SK-N-SH treated with all-trans-retinoic acid at 6 μM for 48 hours (cell line): Measurements from ENCODE around the gene ATG12.

Source experiments
- ESRRG ChIP-seq: fragments of 250-450 bp; sonication (Bioruptor Pico); IDR thresholded peaks from 2 replicates; pipeline ENCODE4 v1.6.1; 2021; ENCODE audit warnings: mild to moderate bottlenecking
- ISL1 ChIP-seq: fragments of 250-450 bp; sonication (Bioruptor Pico); IDR thresholded peaks from 2 replicates; pipeline ENCODE4 v2.1.2; 2022; ENCODE audit warnings: mild to moderate bottlenecking, moderate library complexity
- PPARA ChIP-seq: fragments of 250-450 bp; sonication (Bioruptor Pico); IDR thresholded peaks from 2 replicates; pipeline ENCODE4 v1.5.0; 2020; ENCODE audit warnings: mild to moderate bottlenecking, borderline replicate concordance
- RARB ChIP-seq: fragments of 250-450 bp; sonication (Bioruptor Pico); IDR thresholded peaks from 2 replicates; pipeline ENCODE4 v1.8.0; 2021; ENCODE audit warnings: mild to moderate bottlenecking, moderate library complexity
- SNAI2 ChIP-seq: fragments of 250-450 bp; sonication (Bioruptor Pico); IDR thresholded peaks from 2 replicates; pipeline ENCODE4 v1.5.0; 2020; ENCODE audit warnings: mild to moderate bottlenecking, moderate library complexity
- TOX ChIP-seq: fragments of 250-450 bp; sonication (Bioruptor Pico); IDR thresholded peaks from 2 replicates; pipeline ENCODE4 v1.8.0; 2021; ENCODE audit warnings: mild to moderate bottlenecking, moderate library complexity, borderline replicate concordance
- ZFP3 ChIP-seq: fragments of 250-450 bp; sonication (Bioruptor Pico); IDR thresholded peaks from 2 replicates; pipeline ENCODE4 v1.5.0; 2020; ENCODE audit warnings: mild to moderate bottlenecking, moderate library complexity
- ZFP30 ChIP-seq: fragments of 450-650 bp; formaldehyde crosslinking; IDR thresholded peaks from 2 replicates; pipeline ENCODE4 v1.5.0; 2022; ENCODE audit warnings: mild to moderate bottlenecking, moderate library complexity
- ZNF565 ChIP-seq: fragments of 450-650 bp; formaldehyde crosslinking; conservative IDR thresholded peaks from 2 replicates; pipeline ENCODE4 v1.5.0; 2020; ENCODE audit warnings: low read depth, mild to moderate bottlenecking, moderate library complexity
- ZNF8 ChIP-seq: fragments of 450-650 bp; formaldehyde crosslinking; IDR thresholded peaks from 2 replicates; pipeline ENCODE4 v1.5.0; 2020; ENCODE audit warnings: mild to moderate bottlenecking, moderate library complexity
- TF ChIP-seq, protein P1 (sequence below): fragments of 250-450 bp; sonication (Bioruptor Pico); IDR thresholded peaks from 2 replicates; pipeline ENCODE4 v1.5.1; 2020; ENCODE audit warnings: low read depth, mild to moderate bottlenecking, moderate library complexity
- TF ChIP-seq, protein P2 (sequence below): fragments of 250-450 bp; sonication (Bioruptor Pico); IDR thresholded peaks from 2 replicates; pipeline ENCODE4 v1.5.0; 2020; ENCODE audit warnings: mild to moderate bottlenecking, moderate library complexity
- TF ChIP-seq, protein P3 (sequence below): fragments of 250-450 bp; sonication (Bioruptor Pico); IDR thresholded peaks from 2 replicates; pipeline ENCODE4 v1.5.1; 2021; ENCODE audit warnings: mild to moderate bottlenecking, moderate library complexity
- TF ChIP-seq, protein P4 (sequence below): fragments of 250-450 bp; sonication (Bioruptor Pico); IDR thresholded peaks from 2 replicates; pipeline ENCODE4 v1.8.0; 2020; ENCODE audit warnings: mild to moderate bottlenecking, moderate library complexity, borderline replicate concordance

DNA sequence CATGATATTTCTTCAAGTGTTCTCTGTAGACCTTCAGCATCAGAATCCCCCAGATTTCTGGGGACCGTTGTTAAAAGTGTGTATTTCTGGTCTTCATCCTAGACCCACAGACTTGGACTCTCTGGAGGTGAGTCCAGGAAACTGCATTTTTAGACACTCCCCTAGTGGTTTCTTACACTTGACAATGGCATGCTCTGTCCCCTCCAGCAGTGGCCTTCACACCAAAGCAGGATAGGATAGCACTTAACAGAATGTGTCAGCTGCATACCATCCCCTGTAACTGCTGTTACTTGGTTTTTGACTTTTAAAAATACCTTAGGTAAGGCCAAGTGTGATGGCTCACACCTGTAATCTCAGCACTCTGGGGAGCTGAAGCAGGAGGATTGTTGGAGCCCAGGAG, 45.7 kb downstream of the ATG12 start:
- TF ChIP-seq ZFP3 (CRISPR knock-in tag) (no peak), TOX (CRISPR knock-in tag) (no peak), ZNF8 (CRISPR knock-in tag) (no peak), ESRRG (CRISPR knock-in tag) (no peak), ZFP30 (CRISPR knock-in tag) (no peak), SNAI2 (CRISPR knock-in tag) (no peak), ZNF565 (CRISPR knock-in tag) (no peak), RARB (CRISPR knock-in tag) (no peak), PPARA (no peak), ISL1 (no peak)
- TF ChIP-seq, protein P1, sequence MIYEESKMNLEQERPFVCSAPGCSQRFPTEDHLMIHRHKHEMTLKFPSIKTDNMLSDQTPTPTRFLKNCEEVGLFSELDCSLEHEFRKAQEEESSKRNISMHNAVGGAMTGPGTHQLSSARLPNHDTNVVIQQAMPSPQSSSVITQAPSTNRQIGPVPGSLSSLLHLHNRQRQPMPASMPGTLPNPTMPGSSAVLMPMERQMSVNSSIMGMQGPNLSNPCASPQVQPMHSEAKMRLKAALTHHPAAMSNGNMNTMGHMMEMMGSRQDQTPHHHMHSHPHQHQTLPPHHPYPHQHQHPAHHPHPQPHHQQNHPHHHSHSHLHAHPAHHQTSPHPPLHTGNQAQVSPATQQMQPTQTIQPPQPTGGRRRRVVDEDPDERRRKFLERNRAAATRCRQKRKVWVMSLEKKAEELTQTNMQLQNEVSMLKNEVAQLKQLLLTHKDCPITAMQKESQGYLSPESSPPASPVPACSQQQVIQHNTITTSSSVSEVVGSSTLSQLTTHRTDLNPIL (CRISPR knock-in tag), result no peak
- TF ChIP-seq, protein P2, sequence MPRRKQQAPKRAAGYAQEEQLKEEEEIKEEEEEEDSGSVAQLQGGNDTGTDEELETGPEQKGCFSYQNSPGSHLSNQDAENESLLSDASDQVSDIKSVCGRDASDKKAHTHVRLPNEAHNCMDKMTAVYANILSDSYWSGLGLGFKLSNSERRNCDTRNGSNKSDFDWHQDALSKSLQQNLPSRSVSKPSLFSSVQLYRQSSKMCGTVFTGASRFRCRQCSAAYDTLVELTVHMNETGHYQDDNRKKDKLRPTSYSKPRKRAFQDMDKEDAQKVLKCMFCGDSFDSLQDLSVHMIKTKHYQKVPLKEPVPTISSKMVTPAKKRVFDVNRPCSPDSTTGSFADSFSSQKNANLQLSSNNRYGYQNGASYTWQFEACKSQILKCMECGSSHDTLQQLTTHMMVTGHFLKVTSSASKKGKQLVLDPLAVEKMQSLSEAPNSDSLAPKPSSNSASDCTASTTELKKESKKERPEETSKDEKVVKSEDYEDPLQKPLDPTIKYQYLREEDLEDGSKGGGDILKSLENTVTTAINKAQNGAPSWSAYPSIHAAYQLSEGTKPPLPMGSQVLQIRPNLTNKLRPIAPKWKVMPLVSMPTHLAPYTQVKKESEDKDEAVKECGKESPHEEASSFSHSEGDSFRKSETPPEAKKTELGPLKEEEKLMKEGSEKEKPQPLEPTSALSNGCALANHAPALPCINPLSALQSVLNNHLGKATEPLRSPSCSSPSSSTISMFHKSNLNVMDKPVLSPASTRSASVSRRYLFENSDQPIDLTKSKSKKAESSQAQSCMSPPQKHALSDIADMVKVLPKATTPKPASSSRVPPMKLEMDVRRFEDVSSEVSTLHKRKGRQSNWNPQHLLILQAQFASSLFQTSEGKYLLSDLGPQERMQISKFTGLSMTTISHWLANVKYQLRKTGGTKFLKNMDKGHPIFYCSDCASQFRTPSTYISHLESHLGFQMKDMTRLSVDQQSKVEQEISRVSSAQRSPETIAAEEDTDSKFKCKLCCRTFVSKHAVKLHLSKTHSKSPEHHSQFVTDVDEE (CRISPR knock-in tag), result no peak
- TF ChIP-seq, protein P3, sequence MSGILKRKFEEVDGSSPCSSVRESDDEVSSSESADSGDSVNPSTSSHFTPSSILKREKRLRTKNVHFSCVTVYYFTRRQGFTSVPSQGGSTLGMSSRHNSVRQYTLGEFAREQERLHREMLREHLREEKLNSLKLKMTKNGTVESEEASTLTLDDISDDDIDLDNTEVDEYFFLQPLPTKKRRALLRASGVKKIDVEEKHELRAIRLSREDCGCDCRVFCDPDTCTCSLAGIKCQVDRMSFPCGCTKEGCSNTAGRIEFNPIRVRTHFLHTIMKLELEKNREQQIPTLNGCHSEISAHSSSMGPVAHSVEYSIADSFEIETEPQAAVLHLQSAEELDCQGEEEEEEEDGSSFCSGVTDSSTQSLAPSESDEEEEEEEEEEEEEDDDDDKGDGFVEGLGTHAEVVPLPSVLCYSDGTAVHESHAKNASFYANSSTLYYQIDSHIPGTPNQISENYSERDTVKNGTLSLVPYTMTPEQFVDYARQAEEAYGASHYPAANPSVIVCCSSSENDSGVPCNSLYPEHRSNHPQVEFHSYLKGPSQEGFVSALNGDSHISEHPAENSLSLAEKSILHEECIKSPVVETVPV (CRISPR knock-in tag), result no peak
- TF ChIP-seq, protein P4, sequence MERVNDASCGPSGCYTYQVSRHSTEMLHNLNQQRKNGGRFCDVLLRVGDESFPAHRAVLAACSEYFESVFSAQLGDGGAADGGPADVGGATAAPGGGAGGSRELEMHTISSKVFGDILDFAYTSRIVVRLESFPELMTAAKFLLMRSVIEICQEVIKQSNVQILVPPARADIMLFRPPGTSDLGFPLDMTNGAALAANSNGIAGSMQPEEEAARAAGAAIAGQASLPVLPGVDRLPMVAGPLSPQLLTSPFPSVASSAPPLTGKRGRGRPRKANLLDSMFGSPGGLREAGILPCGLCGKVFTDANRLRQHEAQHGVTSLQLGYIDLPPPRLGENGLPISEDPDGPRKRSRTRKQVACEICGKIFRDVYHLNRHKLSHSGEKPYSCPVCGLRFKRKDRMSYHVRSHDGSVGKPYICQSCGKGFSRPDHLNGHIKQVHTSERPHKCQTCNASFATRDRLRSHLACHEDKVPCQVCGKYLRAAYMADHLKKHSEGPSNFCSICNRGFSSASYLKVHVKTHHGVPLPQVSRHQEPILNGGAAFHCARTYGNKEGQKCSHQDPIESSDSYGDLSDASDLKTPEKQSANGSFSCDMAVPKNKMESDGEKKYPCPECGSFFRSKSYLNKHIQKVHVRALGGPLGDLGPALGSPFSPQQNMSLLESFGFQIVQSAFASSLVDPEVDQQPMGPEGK (CRISPR knock-in tag), result no peak
